Astrocyte (in vitro differentiated cells and primary cell): Measurements from ENCODE around the gene CYYR1. TPM values are rescaled to one million over a fixed set of nuclear protein-coding genes. Genes with fewer than 3 reads are reported as not detected.

Source experiments
- DNase-seq: peaks from one replicate; pipeline ENCODE4 v3.0.0-alpha.2; 2010; ENCODE audit warnings: low read depth
- FAIRE-seq: peaks from 2 replicates; lab custom pipeline; 2011; peaks lifted over from hg19 to GRCh38; lab: Jason Lieb, UNC
- H2AFZ ChIP-seq: 2 replicates; pipeline ENCODE4 v1.6.0; 2012; ENCODE audit warnings: low read depth, low read length, inconsistent platforms
- H3K27ac ChIP-seq: 2 replicates; pipeline ENCODE4 v1.5.1; 2011; ENCODE audit warnings: low read depth, low read length, inconsistent platforms
- H3K27me3 ChIP-seq: 2 replicates; pipeline ENCODE4 v1.6.0; 2011; ENCODE audit warnings: low read length, inconsistent platforms; ENCODE audit not compliant: insufficient read depth
- H3K36me3 ChIP-seq: 2 replicates; pipeline ENCODE4 v1.5.1; 2011; ENCODE audit warnings: low read length, inconsistent platforms; ENCODE audit not compliant: insufficient read depth
- H3K4me1 ChIP-seq: 2 replicates; pipeline ENCODE4 v1.5.1; 2011; ENCODE audit warnings: low read length, inconsistent platforms; ENCODE audit not compliant: insufficient read depth
- H3K4me2 ChIP-seq: 2 replicates; pipeline ENCODE4 v1.6.0; 2012; ENCODE audit warnings: low read length, inconsistent platforms
- H3K4me3 ChIP-seq: 2 replicates; pipeline ENCODE4 v1.5.1; 2011; ENCODE audit warnings: low read depth, mild to moderate bottlenecking, low read length, inconsistent platforms; ENCODE audit not compliant: insufficient read depth
- H3K79me2 ChIP-seq: 2 replicates; pipeline ENCODE4 v1.6.0; 2012; ENCODE audit warnings: mild to moderate bottlenecking, low read length, inconsistent platforms; ENCODE audit not compliant: insufficient read depth
- H3K9ac ChIP-seq: 2 replicates; pipeline ENCODE4 v1.6.0; 2012; ENCODE audit warnings: mild to moderate bottlenecking, low read length, inconsistent platforms
- H3K9me3 ChIP-seq: 2 replicates; pipeline ENCODE4 v1.5.1; 2012; ENCODE audit warnings: low read depth, mild to moderate bottlenecking, low read length, inconsistent platforms; ENCODE audit not compliant: insufficient read depth
- H4K20me1 ChIP-seq: 2 replicates; pipeline ENCODE4 v1.6.0; 2012; ENCODE audit warnings: low read length, inconsistent platforms; ENCODE audit not compliant: insufficient read depth
- H3K27ac Mint-ChIP-seq: one replicate; pipeline ENCODE4 v1.8.0; 2021; ENCODE audit warnings: mild to moderate bottlenecking, mixed read lengths; ENCODE audit not compliant: unreplicated experiment
- H3K27me3 Mint-ChIP-seq: one replicate; pipeline ENCODE4 v1.8.0; 2021; ENCODE audit warnings: low read depth, mixed read lengths; ENCODE audit not compliant: unreplicated experiment
- H3K36me3 Mint-ChIP-seq: one replicate; pipeline ENCODE4 v1.8.0; 2021; ENCODE audit warnings: low read depth, mixed read lengths; ENCODE audit not compliant: unreplicated experiment
- H3K4me1 Mint-ChIP-seq: one replicate; pipeline ENCODE4 v1.8.0; 2021; ENCODE audit warnings: low read depth, mixed read lengths; ENCODE audit not compliant: unreplicated experiment
- H3K4me3 Mint-ChIP-seq: one replicate; pipeline ENCODE4 v1.8.0; 2021; ENCODE audit warnings: mild to moderate bottlenecking, moderate library complexity, mixed read lengths; ENCODE audit not compliant: unreplicated experiment
- H3K9me3 Mint-ChIP-seq: one replicate; pipeline ENCODE4 v1.8.0; 2021; ENCODE audit warnings: mild to moderate bottlenecking, mixed read lengths; ENCODE audit not compliant: unreplicated experiment
- CTCF ChIP-seq: IDR thresholded peaks from 2 replicates; pipeline ENCODE4 v1.5.1; 2011; ENCODE audit warnings: low read depth, mild to moderate bottlenecking, inconsistent platforms, low read length, moderate library complexity; ENCODE audit not compliant: insufficient read depth
- EZH2 ChIP-seq: IDR thresholded peaks from 2 replicates; pipeline ENCODE4 v1.6.1; 2012; ENCODE audit warnings: mild to moderate bottlenecking, low read length, inconsistent platforms; ENCODE audit not compliant: insufficient read depth
- total RNA-seq: library from RNA; stranded (reverse); gene quantifications from 2 replicates; pipeline ENCODE4 v1.2.1, GENCODE V29; 2021

Gene CYYR1
- total RNA-seq, 1 donor from 2014 or later = 4.7 TPM

- Mint-ChIP-seq H3K27ac (peak overlapping the region; percentile 8), H3K36me3 (peaks cover under 1% of the 10 kb centered on the region), H3K9me3 (peaks cover 2% of the 10 kb centered on the region), H3K27me3 (no peaks in the 10 kb centered on the region), H3K4me3 (no peak overlapping the region), H3K4me1 (no peaks in the 10 kb centered on the region)
- Histone ChIP-seq H3K4me2 (no peak overlapping the region), H2AFZ (no peak overlapping the region), H4K20me1 (no peaks in the 10 kb centered on the region), H3K36me3 (no peaks in the 10 kb centered on the region), H3K9ac (no peak overlapping the region), H3K27ac (no peak overlapping the region), H3K4me1 (no peaks in the 10 kb centered on the region), H3K27me3 (no peaks in the 10 kb centered on the region), H3K9me3 (no peaks in the 10 kb centered on the region), H3K79me2 (no peaks in the 10 kb centered on the region), H3K4me3 (no peak overlapping the region)
- no peak for TF ChIP-seq EZH2
- no peak for FAIRE-seq
- DNase-seq = peak; percentile 70
Observed at GRCh38 chr21:26513212-26513611, 59.9 kb downstream of the CYYR1 start.

- DNase-seq (no peak), FAIRE-seq (no peak)
- TF ChIP-seq CTCF = no peak
- no peak for TF ChIP-seq EZH2
- H2AFZ ChIP-seq = no peak overlapping the region
- no peaks in the 10 kb centered on the region for H3K9me3 ChIP-seq
- H3K36me3 Mint-ChIP-seq = no peaks in the 10 kb centered on the region
- no peaks in the 10 kb centered on the region for H3K36me3 ChIP-seq
- H3K4me3 Mint-ChIP-seq = no peak overlapping the region
- no peak overlapping the region for H3K4me2 ChIP-seq
- no peaks in the 10 kb centered on the region for H3K4me1 Mint-ChIP-seq
- no peak overlapping the region for H3K27ac ChIP-seq
- H3K27me3 Mint-ChIP-seq = no peaks in the 10 kb centered on the region
- no peaks in the 10 kb centered on the region for H3K9me3 Mint-ChIP-seq
- H3K4me3 ChIP-seq = no peak overlapping the region
- H4K20me1 ChIP-seq = no peaks in the 10 kb centered on the region
- H3K79me2 ChIP-seq = no peaks in the 10 kb centered on the region
- no peak overlapping the region for H3K27ac Mint-ChIP-seq
- no peak overlapping the region for H3K9ac ChIP-seq
- H3K27me3 ChIP-seq = no peaks in the 10 kb centered on the region
- H3K4me1 ChIP-seq = no peaks in the 10 kb centered on the region
Observed at GRCh38 chr21:26512664-26513063, 60.4 kb downstream of the CYYR1 start.

GRCh38 chr21:26508903-26509302 is 64.2 kb downstream of the CYYR1 start:
- Mint-ChIP-seq H3K27ac (no peak overlapping the region), H3K27me3 (no peaks in the 10 kb centered on the region), H3K4me1 (peaks cover 5% of the 10 kb centered on the region), H3K36me3 (no peaks in the 10 kb centered on the region), H3K4me3 (no peak overlapping the region), H3K9me3 (no peaks in the 10 kb centered on the region)
- DNase-seq (no peak), FAIRE-seq (no peak)
- Histone ChIP-seq H3K36me3 (no peaks in the 10 kb centered on the region), H3K4me3 (no peak overlapping the region), H3K4me2 (no peak overlapping the region), H3K9ac (no peak overlapping the region), H3K9me3 (no peaks in the 10 kb centered on the region), H3K27me3 (no peaks in the 10 kb centered on the region), H3K79me2 (no peaks in the 10 kb centered on the region), H2AFZ (no peak overlapping the region), H3K4me1 (no peaks in the 10 kb centered on the region), H4K20me1 (no peaks in the 10 kb centered on the region), H3K27ac (no peak overlapping the region)
- TF ChIP-seq CTCF (no peak), EZH2 (no peak)
